Activated naive CD8-positive, alpha-beta T cell treated with anti-CD3 and anti-CD28 coated beads, Interleukin-2, amount 50 U/mL, for 16 hours (primary cell): ENCODE results near the gene UBE2D2.
"Not testable (repeated sequence)": the region's sequence is repeated elsewhere in the genome, so short reads cannot be mapped to it uniquely, and the experiment has no call there.

Experiments
- DNase-seq: peaks from one replicate; pipeline ENCODE4 v3.0.0-alpha.2; 2020; ENCODE audit warnings: low read depth, low spot score

The UBE2D2 gene

DNA sequence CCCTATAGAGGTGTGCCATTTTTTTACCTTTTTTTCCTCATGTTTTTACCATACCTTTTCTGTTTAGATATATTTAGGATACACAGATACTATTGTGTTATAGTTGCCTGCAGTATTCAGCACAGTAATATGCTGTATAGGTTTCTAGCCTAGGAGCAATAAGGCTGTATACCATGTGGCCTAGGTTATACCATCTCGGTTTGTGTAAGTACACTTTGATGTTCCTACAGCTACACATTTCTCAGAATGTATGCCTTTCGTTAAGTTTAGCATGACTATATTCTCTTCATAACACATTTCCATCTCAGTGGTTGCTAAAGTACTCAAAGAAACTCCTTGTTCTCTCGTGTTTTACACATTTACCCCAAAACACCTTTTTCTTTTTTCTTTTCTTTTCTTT, 23.0 kb downstream of the UBE2D2 start:
- no peak for DNase-seq

GRCh38 chr5:139588116-139588515, 27.0 kb downstream of the UBE2D2 start:
- not testable (repeated sequence) for DNase-seq

DNA sequence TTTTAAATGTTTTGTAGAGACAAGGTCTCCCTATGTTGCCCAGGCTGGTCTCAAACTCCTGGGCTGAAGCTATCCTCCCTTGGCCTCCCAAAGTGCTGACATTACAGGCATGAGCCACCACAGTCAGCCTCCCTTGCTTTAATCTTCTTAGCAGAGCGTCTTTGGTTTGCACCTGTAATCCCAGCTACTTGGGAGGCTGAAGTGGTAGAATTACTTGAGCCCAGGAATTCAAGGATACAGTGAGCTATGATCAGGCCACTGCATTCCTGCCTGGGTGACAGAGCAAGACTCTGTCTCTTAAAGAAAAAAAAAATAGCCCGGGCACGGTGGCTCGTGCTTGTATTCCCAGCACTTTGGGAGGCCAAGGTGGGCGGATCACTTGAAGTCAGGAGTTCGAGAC, 27.8 kb downstream of the UBE2D2 start:
- DNase-seq = no peak

DNA sequence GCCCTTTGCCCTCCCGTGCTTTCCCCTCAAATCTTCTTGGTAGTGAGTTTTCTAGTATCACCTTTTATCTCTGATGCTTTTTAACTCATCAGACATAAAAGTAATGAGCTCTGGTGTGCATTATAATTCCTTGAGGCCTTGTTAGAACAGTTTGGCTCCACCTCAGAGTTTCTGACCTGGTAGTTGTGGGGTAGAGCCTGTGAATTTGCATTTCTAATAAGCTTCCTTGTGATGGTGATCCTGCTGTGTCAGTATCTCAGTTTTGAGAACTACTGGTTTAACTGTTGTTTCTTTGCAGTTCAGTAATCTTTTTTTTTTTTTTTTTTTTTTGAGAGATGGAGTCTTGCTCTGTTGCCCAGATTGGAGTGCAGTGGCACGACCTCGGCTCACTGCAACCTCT, 31.1 kb downstream of the UBE2D2 start:
- no peak for DNase-seq

GRCh38 chr5:139593076-139593475, 31.9 kb downstream of the UBE2D2 start:
- DNase-seq = not testable (repeated sequence)

GRCh38 chr5:139593716-139594319, 32.7 kb downstream of the UBE2D2 start:
- no peak for DNase-seq

- DNase-seq = no peak
Measured at GRCh38 chr5:139597134-139597533, 36.0 kb downstream of the UBE2D2 start.

DNA sequence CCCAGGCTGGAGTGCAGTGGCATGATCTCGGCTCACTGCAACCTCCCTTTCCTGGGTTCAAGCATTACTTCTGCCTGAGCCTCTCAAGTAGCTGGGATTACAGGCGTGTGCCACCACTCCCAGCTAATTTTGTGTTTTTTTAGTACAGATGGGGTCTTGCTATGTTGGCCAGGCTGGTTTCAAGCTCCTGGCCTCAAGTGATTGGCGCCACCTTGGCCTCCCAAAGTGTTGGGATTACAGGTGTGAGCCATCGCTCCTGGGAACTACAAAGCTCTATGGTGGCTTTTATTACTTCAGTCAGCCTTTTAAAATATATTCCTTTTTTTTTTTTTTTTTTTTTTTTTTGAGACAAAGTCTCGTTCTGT, 37.4 kb downstream of the UBE2D2 start:
- not testable (repeated sequence) for DNase-seq

DNA sequence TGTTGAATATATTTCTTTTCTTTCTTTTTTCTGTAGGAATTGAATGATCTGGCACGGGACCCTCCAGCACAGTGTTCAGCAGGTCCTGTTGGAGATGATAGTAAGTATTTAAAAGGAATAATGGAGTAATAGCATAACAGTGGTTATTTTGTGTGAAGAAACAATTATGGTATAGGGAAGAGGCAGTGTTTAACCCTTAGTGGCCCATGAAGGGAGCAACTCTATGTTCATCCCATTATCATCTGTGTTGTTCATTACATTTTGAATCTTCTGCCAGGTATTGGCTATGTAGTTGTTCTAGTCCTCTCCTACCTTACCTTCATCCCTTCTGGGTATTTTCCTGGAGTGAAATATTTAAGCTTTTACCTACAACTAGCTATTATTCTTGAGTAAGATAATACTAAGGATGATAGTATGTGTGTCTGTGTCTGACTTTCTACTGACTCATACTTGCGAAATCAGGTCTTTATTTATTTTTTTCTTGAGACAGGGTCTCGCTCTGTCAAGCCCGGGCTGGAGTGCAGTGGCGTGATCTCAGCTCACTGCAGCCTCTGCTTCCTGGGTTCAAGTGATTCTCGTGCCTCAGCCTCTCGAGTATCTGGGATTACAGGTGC, 39.3 kb downstream of the UBE2D2 start:
- no peak for DNase-seq

GRCh38 chr5:139601429-139601828, 40.3 kb downstream of the UBE2D2 start:
- DNase-seq = no peak

DNA sequence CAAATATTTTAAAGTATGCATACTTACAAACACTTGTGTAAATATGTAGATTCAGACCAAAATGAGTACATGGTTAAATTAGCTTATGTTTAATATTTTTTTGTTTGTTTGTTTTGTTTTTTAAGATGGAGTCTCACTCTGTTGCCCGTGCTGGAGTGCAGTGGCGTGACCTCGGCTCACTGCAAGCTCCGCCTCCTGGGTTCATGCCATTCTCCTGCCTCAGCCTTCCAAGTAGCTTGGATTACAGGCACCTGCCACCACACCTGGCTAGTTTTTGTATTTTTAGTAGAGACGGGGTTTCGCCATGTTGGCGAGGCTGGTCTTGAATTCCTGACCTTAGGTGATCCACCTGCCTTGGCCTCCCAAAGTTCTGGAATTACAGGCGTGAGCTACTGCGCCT, 40.8 kb downstream of the UBE2D2 start:
- not testable (repeated sequence) for DNase-seq

GRCh38 chr5:139605887-139606286, 44.7 kb downstream of the UBE2D2 start:
- no peak for DNase-seq

DNA sequence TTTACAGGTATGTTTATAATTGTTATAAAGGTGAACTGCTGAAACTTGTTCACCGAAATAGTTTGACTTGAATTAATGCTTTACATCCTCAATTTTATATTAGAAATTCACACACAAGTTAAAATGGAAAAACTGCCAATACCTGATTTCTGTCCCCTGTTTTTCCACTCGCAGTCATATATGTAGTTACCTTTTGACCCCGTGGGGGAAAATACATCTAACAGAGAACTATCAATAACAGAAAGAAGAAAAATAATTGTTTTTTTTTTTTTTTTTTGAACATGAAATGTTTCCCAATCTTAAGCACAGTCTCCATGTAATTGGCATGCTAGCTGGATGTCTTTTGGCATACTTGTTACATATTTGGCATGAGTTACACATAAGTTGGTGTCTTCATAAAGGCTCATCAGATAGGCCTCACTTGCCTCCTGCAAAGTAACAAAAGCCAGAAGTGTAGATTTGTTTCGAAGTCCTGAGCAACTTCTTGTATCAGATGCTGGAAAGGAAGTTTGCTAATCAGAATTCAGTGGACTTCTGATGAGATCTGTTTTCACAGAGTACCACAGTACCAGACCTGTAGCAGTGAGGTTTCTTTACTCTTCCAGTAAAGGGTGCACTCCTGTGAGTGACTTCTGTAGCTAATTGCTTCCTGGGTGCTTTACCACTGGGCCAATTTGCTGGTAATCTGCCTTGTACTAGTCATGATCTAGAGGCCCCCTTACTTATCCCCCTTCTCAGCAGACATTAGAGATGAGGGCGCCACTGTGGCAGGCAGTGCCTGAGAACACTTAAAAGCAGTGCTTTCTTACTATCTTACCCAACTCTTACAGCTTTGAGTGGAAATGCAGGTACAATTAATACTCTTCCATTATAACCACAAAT, 50.8 kb downstream of the UBE2D2 start:
- no peak for DNase-seq

DNA sequence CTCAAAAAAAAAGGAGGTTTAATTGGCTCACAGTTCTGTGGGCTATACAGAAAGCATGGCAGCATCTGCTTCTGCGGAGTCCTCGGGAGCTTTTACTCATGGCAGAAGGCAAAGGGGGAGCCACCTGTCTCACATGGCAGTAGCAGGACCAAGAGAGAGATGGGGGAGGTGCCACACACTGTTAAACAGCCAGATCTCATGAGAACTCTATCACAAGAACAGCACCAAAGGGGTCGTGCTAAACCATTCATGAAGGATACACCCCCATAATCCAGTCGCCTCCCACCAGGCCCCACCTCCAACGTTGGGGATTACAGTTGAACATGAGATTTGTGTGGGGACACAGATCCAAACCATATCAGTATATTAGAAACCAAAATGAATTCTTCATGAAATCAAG, 58.7 kb downstream of the UBE2D2 start:
- no peak for DNase-seq

- not testable (repeated sequence) for DNase-seq
Measured at GRCh38 chr5:139625398-139625797, 64.3 kb downstream of the UBE2D2 start.

DNA sequence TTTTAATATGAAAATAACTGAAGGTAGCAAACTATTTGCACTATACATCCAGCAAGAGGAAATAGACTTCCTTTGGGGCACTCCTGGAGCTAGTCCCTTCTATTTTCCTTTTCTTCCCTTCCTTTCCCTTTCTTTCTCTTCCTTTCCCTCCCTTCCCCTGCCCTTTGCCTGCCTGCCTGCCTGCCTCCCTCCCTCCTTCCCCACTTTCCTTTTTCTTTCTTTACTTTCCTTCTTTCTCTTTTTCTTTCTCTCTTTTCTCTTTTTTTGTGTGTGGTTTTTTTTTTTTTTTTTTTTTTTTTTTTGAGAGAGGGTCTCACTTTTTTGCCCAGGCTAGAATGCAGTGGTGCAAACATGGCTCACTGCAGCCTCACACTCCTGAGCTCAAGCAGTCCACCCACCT, 69.7 kb downstream of the UBE2D2 start:
- no peak for DNase-seq

GRCh38 chr5:139631520-139632165, 70.5 kb downstream of the UBE2D2 start:
- no peak for DNase-seq

- no peak for DNase-seq
Measured at GRCh38 chr5:139633295-139634027, 72.3 kb downstream of the UBE2D2 start.

- DNase-seq = no peak
Measured at GRCh38 chr5:139634028-139634325, 72.8 kb downstream of the UBE2D2 start.

GRCh38 chr5:139634541-139634940, 73.4 kb downstream of the UBE2D2 start:
- DNase-seq = no peak

GRCh38 chr5:139635191-139635590, 74.1 kb downstream of the UBE2D2 start:
- no peak for DNase-seq
